IMR-90 (cell line): ENCODE measurements around the gene TMTC1.

ENCODE experiments used
- FOS ChIP-seq: fragments of 150-350 bp; IDR thresholded peaks from 2 replicates; pipeline ENCODE4 v1.6.1; 2016; ENCODE audit warnings: low read depth, low read length
- RAD21 ChIP-seq: IDR thresholded peaks from 2 replicates; pipeline ENCODE4 v1.6.1; 2012; ENCODE audit warnings: low read length, improper control_type of control experiment

DNA sequence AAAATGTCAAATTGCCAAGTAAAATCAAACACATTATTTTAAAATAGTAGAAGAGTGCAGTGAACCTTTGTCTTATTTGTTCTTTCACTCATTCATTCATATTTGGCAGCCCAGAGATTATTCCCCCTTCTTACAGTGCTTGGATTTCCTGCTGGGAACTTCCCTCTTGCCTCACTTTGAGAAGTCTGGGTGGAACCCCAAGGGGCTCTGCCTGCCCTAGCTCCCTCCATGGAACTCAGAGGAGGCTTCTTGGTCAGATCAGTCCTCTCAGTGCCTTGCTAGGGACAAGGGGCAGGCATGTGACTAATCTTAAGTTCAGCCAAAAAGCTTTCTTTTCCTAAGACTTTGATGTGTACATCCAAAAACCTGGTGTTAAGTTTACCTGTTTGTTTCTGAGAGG, 201.6 kb downstream of the TMTC1 start:
- TF ChIP-seq FOS (no peak), RAD21 (no peak)
